ENCODE data around the gene SOAT1.
"Not testable (repeated sequence)": the region's sequence is repeated elsewhere in the genome, so short reads cannot be mapped to it uniquely, and the experiment has no call there.

Gene SOAT1

GRCh38 chr1:179352236-179352635, 58.6 kb downstream of the SOAT1 start:
- Histone ChIP-seq H3K79me1 (ENCODE audit: low read depth, low read length) (no peaks in the 10 kb centered on the region), H2BK5ac (ENCODE audit: low read length) (no peak overlapping the region), H3K9ac (ENCODE audit: low read depth, low read length, poor library complexity) (no peak overlapping the region), H2BK12ac (ENCODE audit: low read length) (no peak overlapping the region), H3K27ac (replicated peaks; ENCODE audit: low read length) (no peak overlapping the region), H4K8ac (ENCODE audit: low read depth, low read length) (no peak overlapping the region), H2AK5ac (ENCODE audit: low read depth, low read length) (no peak overlapping the region), H3K18ac (ENCODE audit: low read length) (no peak overlapping the region), H3K14ac (ENCODE audit: low read length) (no peak overlapping the region), H2AFZ (ENCODE audit: low read length) (no peak overlapping the region), H3K9me3 (replicated peaks in 1 of 2; ENCODE audit: control insufficient read depth in 2 of 2, insufficient read depth in 1 of 2, low read depth in 1 of 2, low read length in 2 of 2) (no peaks in the 10 kb centered on the region), H3K36me3 (replicated peaks in 1 of 2; ENCODE audit: control insufficient read depth in 2 of 2, insufficient read depth in 2 of 2, low read length in 2 of 2) (peaks cover 0 to 74% of the 10 kb centered on the region in 2 donors), H3K4me1 (ENCODE audit: control insufficient read depth in 2 of 2, insufficient read depth in 1 of 2, low read depth in 1 of 2, low read length in 2 of 2) (no peaks in the 10 kb centered on the region), H3K27me3 (ENCODE audit: control insufficient read depth in 3 of 3, insufficient read depth in 3 of 3, low read depth in 1 of 3, low read length in 3 of 3) (no peaks in the 10 kb centered on the region), H4K91ac (ENCODE audit: low read depth, low read length, poor library complexity) (no peak overlapping the region), H2BK120ac (ENCODE audit: low read depth, low read length) (no peak overlapping the region), H3K4ac (ENCODE audit: low read length) (no peak overlapping the region), H3K4me2 (ENCODE audit: insufficient read depth, low read length, poor library complexity, severe bottlenecking) (no peak overlapping the region), H3K23ac (ENCODE audit: low read depth, low read length, poor library complexity) (no peak overlapping the region), H2BK15ac (ENCODE audit: low read length) (no peak overlapping the region), H3K4me3 (ENCODE audit: low read length in 2 of 2) (no peak overlapping the region)
- no CpG with 5 or more reads among the region's 2 CpGs for WGBS, 2 donors (ENCODE audit: extremely low coverage in 2 of 2, insufficient read length in 2 of 2, insufficient replicate concordance in 1 of 2)
- DNase-seq (ENCODE audit: low spot score), result no peak

- no peak overlapping the region for H2BK5ac ChIP-seq (ENCODE audit: low read length)
- H3K79me1 ChIP-seq (ENCODE audit: low read depth, low read length), result no peaks in the 10 kb centered on the region
- no peak overlapping the region for H3K18ac ChIP-seq (ENCODE audit: low read length)
- H3K9ac ChIP-seq (ENCODE audit: low read depth, low read length, poor library complexity), result no peak overlapping the region
- peaks cover 0 to 61% of the 10 kb centered on the region in 2 donors for H3K36me3 ChIP-seq (replicated peaks in 1 of 2; ENCODE audit: control insufficient read depth in 2 of 2, insufficient read depth in 2 of 2, low read length in 2 of 2)
- H2BK15ac ChIP-seq (ENCODE audit: low read length), result no peak overlapping the region
- H2AFZ ChIP-seq (ENCODE audit: low read length), result no peak overlapping the region
- H3K4me3 ChIP-seq (ENCODE audit: low read length in 2 of 2), result no peak overlapping the region
- no peak overlapping the region for H4K8ac ChIP-seq (ENCODE audit: low read depth, low read length)
- no peak overlapping the region for H3K4ac ChIP-seq (ENCODE audit: low read length)
- DNase-seq (ENCODE audit: low spot score), result no peak
- H2BK120ac ChIP-seq (ENCODE audit: low read depth, low read length), result no peak overlapping the region
- H3K27ac ChIP-seq (replicated peaks; ENCODE audit: low read length), result no peak overlapping the region
- no peak overlapping the region for H2AK5ac ChIP-seq (ENCODE audit: low read depth, low read length)
- no peaks in the 10 kb centered on the region for H3K9me3 ChIP-seq (replicated peaks in 1 of 2; ENCODE audit: control insufficient read depth in 2 of 2, insufficient read depth in 1 of 2, low read depth in 1 of 2, low read length in 2 of 2)
- WGBS, 2 donors (ENCODE audit: extremely low coverage in 2 of 2, insufficient read length in 2 of 2, insufficient replicate concordance in 1 of 2), result no CpG with 5 or more reads among the region's 5 CpGs
- no peak overlapping the region for H3K14ac ChIP-seq (ENCODE audit: low read length)
- no peak overlapping the region for H3K23ac ChIP-seq (ENCODE audit: low read depth, low read length, poor library complexity)
- H3K4me1 ChIP-seq (ENCODE audit: control insufficient read depth in 2 of 2, insufficient read depth in 1 of 2, low read depth in 1 of 2, low read length in 2 of 2), result no peaks in the 10 kb centered on the region
- H4K91ac ChIP-seq (ENCODE audit: low read depth, low read length, poor library complexity), result no peak overlapping the region
- H3K4me2 ChIP-seq (ENCODE audit: insufficient read depth, low read length, poor library complexity, severe bottlenecking), result no peak overlapping the region
- H2BK12ac ChIP-seq (ENCODE audit: low read length), result no peak overlapping the region
- no peaks in the 10 kb centered on the region for H3K27me3 ChIP-seq (ENCODE audit: control insufficient read depth in 3 of 3, insufficient read depth in 3 of 3, low read depth in 1 of 3, low read length in 3 of 3)
These were observed 59.9 kb downstream of the SOAT1 start for GRCh38 chr1:179353546-179353945.

GRCh38 chr1:179361631-179362030, 68.0 kb downstream of the SOAT1 start:
- H2AK5ac ChIP-seq (ENCODE audit: low read depth, low read length); H3K9ac ChIP-seq (ENCODE audit: low read depth, low read length, poor library complexity); H3K4me1 ChIP-seq (ENCODE audit: control insufficient read depth in 2 of 2, insufficient read depth in 1 of 2, low read depth in 1 of 2, low read length in 2 of 2); H4K91ac ChIP-seq (ENCODE audit: low read depth, low read length, poor library complexity); H4K8ac ChIP-seq (ENCODE audit: low read depth, low read length); H2BK12ac ChIP-seq (ENCODE audit: low read length); H2BK120ac ChIP-seq (ENCODE audit: low read depth, low read length); H3K79me1 ChIP-seq (ENCODE audit: low read depth, low read length); H3K36me3 ChIP-seq (replicated peaks in 1 of 2; ENCODE audit: control insufficient read depth in 2 of 2, insufficient read depth in 2 of 2, low read length in 2 of 2); H3K4me2 ChIP-seq (ENCODE audit: insufficient read depth, low read length, poor library complexity, severe bottlenecking); DNase-seq (ENCODE audit: low spot score); H3K4ac ChIP-seq (ENCODE audit: low read length); H2BK15ac ChIP-seq (ENCODE audit: low read length); H3K23ac ChIP-seq (ENCODE audit: low read depth, low read length, poor library complexity); H3K4me3 ChIP-seq (ENCODE audit: low read length in 2 of 2); H2AFZ ChIP-seq (ENCODE audit: low read length); H3K9me3 ChIP-seq (replicated peaks in 1 of 2; ENCODE audit: control insufficient read depth in 2 of 2, insufficient read depth in 1 of 2, low read depth in 1 of 2, low read length in 2 of 2); H3K18ac ChIP-seq (ENCODE audit: low read length); H3K27me3 ChIP-seq (ENCODE audit: control insufficient read depth in 3 of 3, insufficient read depth in 3 of 3, low read depth in 1 of 3, low read length in 3 of 3); H3K27ac ChIP-seq (replicated peaks; ENCODE audit: low read length); H3K14ac ChIP-seq (ENCODE audit: low read length); H2BK5ac ChIP-seq (ENCODE audit: low read length): not testable (repeated sequence)
- no CpG with 5 or more reads among the region's 2 CpGs for WGBS, 2 donors (ENCODE audit: extremely low coverage in 2 of 2, insufficient read length in 2 of 2, insufficient replicate concordance in 1 of 2)

GRCh38 chr1:179365342-179366092, 71.9 kb downstream of the SOAT1 start, which contains the start of gene AXDND1:
Gene AXDND1, plus strand, starts transcription at chr1:179365971. Its CDS starts 539 bp downstream, at chr1:179366510.
- DNase-seq (ENCODE audit: low spot score), result peak; percentile 66
- no peak within 1 kb of the TSS for H3K4ac ChIP-seq (ENCODE audit: low read length)
- no peaks in the 10 kb centered on the region for H3K4me1 ChIP-seq (ENCODE audit: control insufficient read depth in 2 of 2, insufficient read depth in 1 of 2, low read depth in 1 of 2, low read length in 2 of 2)
- peak within 1 kb of the TSS; percentile 29 for H4K8ac ChIP-seq (ENCODE audit: low read depth, low read length)
- H3K36me3 ChIP-seq (replicated peaks in 1 of 2; ENCODE audit: control insufficient read depth in 2 of 2, insufficient read depth in 2 of 2, low read length in 2 of 2), result no peaks in the 10 kb centered on the region
- peak within 1 kb of the TSS; percentile 91 for H2AFZ ChIP-seq (ENCODE audit: low read length)
- H3K27ac ChIP-seq (replicated peaks; ENCODE audit: low read length), result peak within 1 kb of the TSS; percentile 87
- no peak within 1 kb of the TSS for H3K23ac ChIP-seq (ENCODE audit: low read depth, low read length, poor library complexity)
- H3K9me3 ChIP-seq (replicated peaks in 1 of 2; ENCODE audit: control insufficient read depth in 2 of 2, insufficient read depth in 1 of 2, low read depth in 1 of 2, low read length in 2 of 2), result no peaks in the 10 kb centered on the region
- peak within 1 kb of the TSS; percentile 63 for H3K9ac ChIP-seq (ENCODE audit: low read depth, low read length, poor library complexity)
- H2BK5ac ChIP-seq (ENCODE audit: low read length), result peak within 1 kb of the TSS; percentile 22
- H2BK15ac ChIP-seq (ENCODE audit: low read length), result no peak within 1 kb of the TSS
- no peak within 1 kb of the TSS for H2BK120ac ChIP-seq (ENCODE audit: low read depth, low read length)
- peak within 1 kb of the TSS; percentile 65 for H3K18ac ChIP-seq (ENCODE audit: low read length)
- H3K79me1 ChIP-seq (ENCODE audit: low read depth, low read length), result no peaks in the 10 kb centered on the region
- no CpG with 5 or more reads among the region's 43 CpGs for WGBS, 2 donors (ENCODE audit: extremely low coverage in 2 of 2, insufficient read length in 2 of 2, insufficient replicate concordance in 1 of 2)
- H2AK5ac ChIP-seq (ENCODE audit: low read depth, low read length), result peak within 1 kb of the TSS; percentile 74
- H3K27me3 ChIP-seq (ENCODE audit: control insufficient read depth in 3 of 3, insufficient read depth in 3 of 3, low read depth in 1 of 3, low read length in 3 of 3), result no peaks in the 10 kb centered on the region
- no peak within 1 kb of the TSS for H3K14ac ChIP-seq (ENCODE audit: low read length)
- H2BK12ac ChIP-seq (ENCODE audit: low read length), result no peak within 1 kb of the TSS
- H4K91ac ChIP-seq (ENCODE audit: low read depth, low read length, poor library complexity), result no peak within 1 kb of the TSS
- H3K4me3 ChIP-seq (ENCODE audit: low read length in 2 of 2), result peak within 1 kb of the TSS; percentile 69 to 99
- peak within 1 kb of the TSS; percentile 64 for H3K4me2 ChIP-seq (ENCODE audit: insufficient read depth, low read length, poor library complexity, severe bottlenecking)

All from neuronal stem cell (in vitro differentiated cells).